CD4-positive, alpha-beta T cell (primary cell): Measurements from ENCODE around the gene PRKCG. TPM values are rescaled to one million over a fixed set of nuclear protein-coding genes. Genes with fewer than 3 reads are reported as not detected.
"Not testable (repeated sequence)": the region's sequence is repeated elsewhere in the genome, so short reads cannot be mapped to it uniquely, and the experiment has no call there.

Source experiments
- ATAC-seq: fragments of 200-7000 bp; cut with Tn5 transposase; one replicate; pipeline ENCODE4 v1.10.0; 2022; ENCODE audit warnings: mild to moderate bottlenecking; ENCODE audit not compliant: poor library complexity
- CTCF ChIA-PET: fragments of 350-600 bp; sonication (Branson Sonifier 250); formaldehyde crosslinking; loops from one replicate; lab custom pipeline; 2021; ENCODE audit warnings: antibody characterized with exemption, inconsistent platforms; lab: Charles Lee
- POLR2A ChIA-PET: fragments of 350-600 bp; sonication (Branson Sonifier 250); formaldehyde crosslinking; loops from one replicate; lab custom pipeline; 2021; ENCODE audit warnings: antibody characterized with exemption, inconsistent platforms; lab: Charles Lee
- DNase-seq, 14 experiments: peaks; one replicate each; pipeline ENCODE4 v3.0.0-alpha.2; 2013 to 2020; ENCODE audit warnings: mixed read lengths in 2 of 14
- H3K27ac ChIP-seq, 2 donors: one replicate each; pipeline versions ENCODE4 v1.5.1 to v1.7.0; 2013; ENCODE audit warnings: low read length in 2 of 2, low read depth in 1 of 2, mild to moderate bottlenecking in 1 of 2
- H3K27me3 ChIP-seq, 2 experiments: 1 replicate in 1 of 2; 2 replicates in 1 of 2; pipeline versions ENCODE4 v1.6.1 to v1.7.0; 2013; ENCODE audit warnings: low read length in 2 of 2, control low read depth in 1 of 2, mild to moderate bottlenecking in 1 of 2, moderate library complexity in 1 of 2; ENCODE audit not compliant: insufficient read depth in 2 of 2, control insufficient read depth in 1 of 2
- H3K36me3 ChIP-seq: one replicate; pipeline ENCODE4 v1.6.1; 2013; ENCODE audit warnings: low read length, control low read depth; ENCODE audit not compliant: insufficient read depth
- H3K4me1 ChIP-seq: one replicate; pipeline ENCODE4 v1.6.1; 2013; ENCODE audit warnings: low read length, control low read depth; ENCODE audit not compliant: insufficient read depth
- H3K4me3 ChIP-seq: one replicate; pipeline ENCODE4 v1.5.1; 2013; ENCODE audit warnings: mild to moderate bottlenecking, low read length, moderate library complexity
- H3K9me3 ChIP-seq, 2 experiments: 1 replicate in 1 of 2; 2 replicates in 1 of 2; pipeline versions ENCODE4 v1.6.1 to v1.7.0; 2013; ENCODE audit warnings: low read length in 2 of 2, mild to moderate bottlenecking in 2 of 2, control low read depth in 1 of 2, moderate library complexity in 1 of 2; ENCODE audit not compliant: control insufficient read depth in 1 of 2, insufficient read depth in 1 of 2
- H3K27ac Mint-ChIP-seq: one replicate; pipeline ENCODE4 v1.8.0; 2020; ENCODE audit warnings: mixed read lengths
- H3K27me3 Mint-ChIP-seq: one replicate; pipeline ENCODE4 v1.8.0; 2021; ENCODE audit warnings: mixed read lengths
- H3K36me3 Mint-ChIP-seq: one replicate; pipeline ENCODE4 v1.8.0; 2021; ENCODE audit warnings: low read depth, mixed read lengths
- H3K4me1 Mint-ChIP-seq: one replicate; pipeline ENCODE4 v1.8.0; 2021; ENCODE audit warnings: low read depth, mixed read lengths
- H3K4me3 Mint-ChIP-seq: one replicate; pipeline ENCODE4 v1.8.0; 2020; ENCODE audit warnings: mild to moderate bottlenecking, mixed read lengths
- H3K9me3 Mint-ChIP-seq: one replicate; pipeline ENCODE4 v1.8.0; 2020; ENCODE audit warnings: mixed read lengths
- intact Hi-C, 2 experiments: fragments of 100-400 bp; cut with DNase I in 1 of 2; cut with micrococcal nuclease in 1 of 2; formaldehyde crosslinking; loops; one replicate each; pipeline versions ENCODE4 v1.15.1 to v1.9.0; 2023 to 2025; cut with DNase I, micrococcal nuclease
- total RNA-seq, 174 experiments: library from RNA in 2 of 174; stranded (reverse) in 2 of 174; gene quantifications; one replicate each; pipeline ENCODE4 v1.2.3 and lab custom pipeline; 2021 to 2026
- TF ChIP-seq, protein P1 (sequence below): fragments of 200-600 bp; IDR thresholded peaks from one replicate; pipeline ENCODE4 v1.8.0; 2022; ENCODE audit warnings: antibody characterized with exemption, mild to moderate bottlenecking

The PRKCG gene
- total RNA-seq, 2 experiments from 2014 or later = 1.5 to 1.6 TPM

DNA sequence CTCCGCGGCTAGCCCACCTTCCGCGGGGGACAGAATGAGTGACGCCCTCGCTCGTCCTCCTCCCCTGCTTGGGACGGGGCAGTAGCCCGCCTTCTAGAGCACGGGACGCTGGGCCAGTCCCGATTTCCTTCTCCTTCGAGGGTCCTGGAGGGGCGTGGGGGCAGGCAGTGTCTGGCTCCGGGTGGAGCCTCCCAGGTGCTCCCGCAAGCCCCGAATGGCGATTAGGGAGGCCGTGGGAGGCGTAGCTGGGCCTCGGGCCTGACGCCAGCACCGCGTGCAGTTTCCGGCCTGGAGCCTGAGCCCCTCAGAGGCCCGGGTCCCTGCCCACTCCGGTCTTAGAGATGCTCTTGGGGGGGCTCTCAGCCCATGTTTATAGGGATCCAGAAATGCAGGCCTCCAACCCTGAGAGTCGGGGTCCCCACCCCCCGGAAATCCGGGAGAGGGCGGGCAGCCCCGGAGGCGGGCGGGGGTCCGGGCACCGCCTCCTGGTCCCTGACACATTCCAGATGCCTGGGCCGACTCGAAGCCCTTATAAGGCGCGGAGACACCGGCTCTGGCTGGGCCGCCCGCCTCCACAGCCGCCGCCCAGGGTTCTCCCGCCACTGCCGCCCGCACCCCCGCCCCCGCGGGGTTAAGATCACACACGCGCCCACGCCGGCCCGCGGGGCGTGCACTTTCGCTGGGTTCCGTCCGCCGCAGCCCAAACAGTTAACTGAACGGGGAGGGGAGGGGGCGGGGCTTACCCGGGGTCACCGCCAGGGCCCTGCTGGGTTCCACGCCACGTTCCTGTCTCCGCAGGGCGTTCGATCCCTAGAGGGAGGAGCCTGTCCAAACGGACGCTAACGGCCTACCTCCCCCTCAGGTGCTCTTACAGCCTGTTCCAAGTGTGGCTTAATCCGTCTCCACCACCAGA lies 12.8 kb upstream of the PRKCG start:
- POLR2A ChIA-PET = interaction anchor here (1.9 to 3.8 kb wide), 3 partner anchors 9 to 321 kb away, joined by 9 to 71 read pairs (median 17); partner anchors contain the start of genes MBOAT7 and TSEN34
- Mint-ChIP-seq H3K27me3 (no peaks in the 10 kb centered on the region), H3K4me3 (peak overlapping the region; percentile 99), H3K36me3 (peaks cover 52% of the 10 kb centered on the region), H3K4me1 (peaks cover 62% of the 10 kb centered on the region), H3K27ac (peak overlapping the region; percentile 99), H3K9me3 (no peaks in the 10 kb centered on the region)
- CTCF ChIA-PET = interaction anchor here (3.0 kb wide), 1 partner anchor 13 kb away, joined by 17 read pairs; the partner anchor contains the start of gene PRKCG
- TF ChIP-seq, protein P1, sequence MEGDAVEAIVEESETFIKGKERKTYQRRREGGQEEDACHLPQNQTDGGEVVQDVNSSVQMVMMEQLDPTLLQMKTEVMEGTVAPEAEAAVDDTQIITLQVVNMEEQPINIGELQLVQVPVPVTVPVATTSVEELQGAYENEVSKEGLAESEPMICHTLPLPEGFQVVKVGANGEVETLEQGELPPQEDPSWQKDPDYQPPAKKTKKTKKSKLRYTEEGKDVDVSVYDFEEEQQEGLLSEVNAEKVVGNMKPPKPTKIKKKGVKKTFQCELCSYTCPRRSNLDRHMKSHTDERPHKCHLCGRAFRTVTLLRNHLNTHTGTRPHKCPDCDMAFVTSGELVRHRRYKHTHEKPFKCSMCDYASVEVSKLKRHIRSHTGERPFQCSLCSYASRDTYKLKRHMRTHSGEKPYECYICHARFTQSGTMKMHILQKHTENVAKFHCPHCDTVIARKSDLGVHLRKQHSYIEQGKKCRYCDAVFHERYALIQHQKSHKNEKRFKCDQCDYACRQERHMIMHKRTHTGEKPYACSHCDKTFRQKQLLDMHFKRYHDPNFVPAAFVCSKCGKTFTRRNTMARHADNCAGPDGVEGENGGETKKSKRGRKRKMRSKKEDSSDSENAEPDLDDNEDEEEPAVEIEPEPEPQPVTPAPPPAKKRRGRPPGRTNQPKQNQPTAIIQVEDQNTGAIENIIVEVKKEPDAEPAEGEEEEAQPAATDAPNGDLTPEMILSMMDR = no peak
- H3K27ac ChIP-seq = peak overlapping the region; percentile 97 to 100
- H3K9me3 ChIP-seq = peaks cover 0 to 9% of the 10 kb centered on the region in 2 experiments
- peaks cover 21% of the 10 kb centered on the region for H3K36me3 ChIP-seq
- intact Hi-C loops = loop anchor here (1.0 to 10.0 kb wide), 7 partner anchors 8 to 596 kb away; partner anchors contain the start of genes LENG9 (in 2 of the 2), NDUFA3 (in 1 of the 2), OSCAR (in 1 of the 2) and PRPF31 (in 1 of the 2)
- peak overlapping the region; percentile 100 for H3K4me3 ChIP-seq
- H3K4me1 ChIP-seq = peaks cover 76% of the 10 kb centered on the region
- DNase-seq (peak; percentile 66 to 95 (median 82)), ATAC-seq (peak; percentile 42)
- H3K27me3 ChIP-seq = no peaks in the 10 kb centered on the region

DNA sequence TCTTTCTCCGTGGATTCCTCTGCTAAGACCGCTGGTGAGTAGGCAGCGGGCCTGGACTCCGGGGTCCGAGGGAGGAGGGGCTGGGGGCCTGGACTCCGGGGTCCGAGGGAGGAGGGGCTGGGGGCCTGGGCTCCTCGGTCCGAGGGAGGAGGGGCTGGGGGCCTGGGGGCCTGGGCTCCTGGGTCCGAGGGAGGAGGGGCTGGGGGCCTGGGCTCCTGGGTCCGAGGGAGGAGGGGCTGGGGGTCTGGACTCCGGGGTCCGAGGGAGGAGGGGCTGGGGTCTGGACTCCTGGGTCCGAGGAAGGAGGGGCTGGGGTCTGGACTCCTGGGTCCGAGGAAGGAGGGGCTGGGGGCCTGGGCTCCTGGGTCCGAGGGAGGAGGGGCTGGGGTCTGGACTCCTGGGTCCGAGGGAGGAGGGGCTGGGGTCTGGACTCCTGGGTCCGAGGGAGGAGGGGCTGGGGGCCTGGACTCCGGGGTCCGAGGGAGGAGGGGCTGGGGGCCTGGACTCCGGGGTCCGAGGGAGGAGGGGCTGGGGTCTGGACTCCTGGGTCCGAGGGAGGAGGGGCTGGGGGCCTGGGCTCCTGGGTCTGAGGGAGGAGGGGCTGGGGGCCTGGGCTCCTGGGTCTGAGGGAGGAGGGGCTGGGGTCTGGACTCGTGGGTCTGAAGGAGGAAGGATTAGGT lies 12.1 kb upstream of the PRKCG start:
- H3K9me3 Mint-ChIP-seq, CTCF ChIA-PET, POLR2A ChIA-PET, DNase-seq, H3K27me3 Mint-ChIP-seq, H3K27me3 ChIP-seq, ATAC-seq: not testable (repeated sequence)
- Histone ChIP-seq H3K9me3 (peaks cover 0 to 11% of the 10 kb centered on the region in 2 experiments), H3K27ac (peak overlapping the region; percentile 97 to 100), H3K36me3 (peaks cover 28% of the 10 kb centered on the region), H3K4me1 (peaks cover 84% of the 10 kb centered on the region), H3K4me3 (peak overlapping the region; percentile 100)
- H3K4me3 Mint-ChIP-seq = peak overlapping the region; percentile 99
- H3K4me1 Mint-ChIP-seq = peaks cover 70% of the 10 kb centered on the region
- intact Hi-C loops = loop anchor here (1.0 to 10.0 kb wide), 7 partner anchors 7 to 595 kb away; partner anchors contain the start of genes LENG9 (in 2 of the 2), NDUFA3 (in 1 of the 2), OSCAR (in 1 of the 2) and PRPF31 (in 1 of the 2)
- H3K36me3 Mint-ChIP-seq = peaks cover 60% of the 10 kb centered on the region
- peak overlapping the region; percentile 99 for H3K27ac Mint-ChIP-seq

DNA sequence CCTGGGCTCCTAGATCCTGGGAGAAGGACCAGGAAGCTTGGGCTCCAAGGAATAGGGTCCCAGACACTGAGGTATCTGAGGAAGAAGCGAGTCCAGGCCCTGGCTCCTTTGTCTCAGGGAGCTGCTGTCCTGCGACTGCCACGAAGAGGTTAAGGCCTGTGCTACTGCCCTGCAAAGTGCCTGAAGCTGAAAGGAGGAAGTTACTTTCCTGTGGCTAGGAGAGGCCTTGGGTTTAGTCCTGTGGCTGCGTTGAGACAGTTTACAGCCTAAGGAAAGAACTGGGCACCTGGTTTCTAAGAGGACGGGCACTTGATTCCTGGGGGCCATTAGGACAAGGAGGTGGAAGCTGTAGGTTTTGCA lies 11.5 kb upstream of the PRKCG start:
- H3K9me3 ChIP-seq = peaks cover 0 to 11% of the 10 kb centered on the region in 2 experiments
- intact Hi-C loops = no loop called here
- Mint-ChIP-seq H3K27me3 (no peaks in the 10 kb centered on the region), H3K9me3 (no peaks in the 10 kb centered on the region), H3K27ac (peak overlapping the region; percentile 89), H3K36me3 (peaks cover 62% of the 10 kb centered on the region), H3K4me1 (peaks cover 75% of the 10 kb centered on the region), H3K4me3 (peak overlapping the region; percentile 84)
- CTCF ChIA-PET = no interaction called here
- peaks cover 86% of the 10 kb centered on the region for H3K4me1 ChIP-seq
- no peak for ATAC-seq
- H3K4me3 ChIP-seq = peak overlapping the region; percentile 28
- peak in 5 of 14 experiments; percentile 17 to 60 (median 44) for DNase-seq
- H3K27me3 ChIP-seq = no peaks in the 10 kb centered on the region
- TF ChIP-seq, protein P1 = no peak
- H3K36me3 ChIP-seq = peaks cover 29% of the 10 kb centered on the region
- H3K27ac ChIP-seq = peak overlapping the region; percentile 45 to 51
- POLR2A ChIA-PET = no interaction called here
